Upper lobe of left lung (tissue), 6 donors: ENCODE measurements around the gene VPS8. TPM values are rescaled to one million over a fixed set of nuclear protein-coding genes. Genes with fewer than 3 reads are reported as not detected.
"Not testable (repeated sequence)": the region's sequence is repeated elsewhere in the genome, so short reads cannot be mapped to it uniquely, and the experiment has no call there.

Experiments
- ATAC-seq, 2 donors: fragments of 200-7000 bp; cut with Tn5 transposase; one replicate each; pipeline ENCODE4 v1.9.1; 2022; ENCODE audit warnings: mild to moderate bottlenecking in 2 of 2, moderate library complexity in 2 of 2; ENCODE audit not compliant: low FRiP score in 2 of 2
- DNase-seq, 2 donors: peaks; one replicate each; pipeline ENCODE4 v3.0.0-alpha.2; 2019 to 2020
- H3K27ac ChIP-seq, 4 donors: fragments of 200-600 bp; sonication (generic); one replicate each; pipeline ENCODE4 v1.5.1; 2016 to 2019
- H3K27me3 ChIP-seq, 4 donors: fragments of 200-600 bp; sonication (generic); one replicate each; pipeline ENCODE4 v1.5.1; 2017 to 2019
- H3K36me3 ChIP-seq, 4 donors: fragments of 200-600 bp; sonication (generic); one replicate each; pipeline ENCODE4 v1.5.1; 2016 to 2019
- H3K4me1 ChIP-seq, 4 donors: fragments of 200-600 bp; sonication (generic); one replicate each; pipeline ENCODE4 v1.5.1; 2018 to 2019
- H3K4me3 ChIP-seq, 4 donors: fragments of 200-600 bp; sonication (generic); one replicate each; pipeline ENCODE4 v1.5.1; 2017 to 2019; ENCODE audit warnings: mild to moderate bottlenecking in 2 of 4, moderate library complexity in 1 of 4
- H3K9me3 ChIP-seq, 4 donors: fragments of 200-600 bp; sonication (generic); one replicate each; pipeline ENCODE4 v1.5.1; 2018 to 2019
- EP300 ChIP-seq, 4 donors: sonication (generic); formaldehyde crosslinking; IDR thresholded peaks; one replicate each; pipeline ENCODE4 v1.5.1; 2017; ENCODE audit warnings: antibody characterized with exemption in 4 of 4, control low read depth in 2 of 4
- POLR2A ChIP-seq, 4 donors: fragments of 450-650 bp; IDR thresholded peaks; one replicate each; pipeline ENCODE4 v1.5.1; 2016 to 2017; ENCODE audit warnings: antibody characterized with exemption in 4 of 4, mild to moderate bottlenecking in 2 of 4
- POLR2AphosphoS5 ChIP-seq, 2 donors: sonication (generic); formaldehyde crosslinking; IDR thresholded peaks; one replicate each; pipeline ENCODE4 v1.5.1; 2017; ENCODE audit warnings: antibody characterized with exemption in 2 of 2
- WGBS, 2 donors: methylation state at CpG; one replicate each; pipeline ENCODE4 v1.1.5; 2017 to 2018; 5-methylcytosine and 5-hydroxymethylcytosine counted together
- total RNA-seq, 6 donors: library from RNA; depleted of rRNA in 4 of 6; stranded (reverse); fragments of >200 nt in 4 of 6; gene quantifications; one replicate each; pipeline versions ENCODE4 v1.1.0 to v1.2.1, GENCODE V29; 2016 to 2021
- TF ChIP-seq, protein P1 (sequence below), 6 experiments: fragments of 450-650 bp in 4 of 6; fragments of 200-600 bp in 2 of 6; sonication (generic) in 2 of 6; IDR thresholded peaks; one replicate each; pipeline ENCODE4 v1.5.1; 2016 to 2019; ENCODE audit warnings: antibody characterized with exemption in 6 of 6
- donor health status: DM: no; HTN: no; CAD: no; lungs with moderate emphysema.
- donor health status: DM: no; HTN: yes; CAD: no; lungs with severe emphysema.

The VPS8 gene
- total RNA-seq, 6 donors from 2014 or later: 50.9 to 147 (median 61.5) TPM

DNA sequence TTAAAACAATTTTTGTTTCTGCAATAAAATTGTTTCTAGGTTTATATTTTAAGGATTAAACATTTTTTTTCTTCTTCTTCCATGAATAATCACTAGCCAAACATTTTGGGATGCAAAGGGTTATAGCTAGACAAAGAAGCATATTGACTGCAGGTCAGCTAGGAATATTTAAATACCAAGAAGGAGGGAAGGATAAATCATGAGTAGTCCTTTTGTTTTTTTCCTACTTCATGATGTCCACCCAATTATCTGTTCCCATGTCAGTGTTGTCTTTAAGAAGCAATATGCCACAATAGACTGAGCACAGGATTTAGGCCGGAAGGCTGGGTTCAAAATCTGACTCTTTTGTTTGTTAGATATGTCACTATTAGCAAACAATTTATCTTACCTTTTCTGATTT lies 82.1 kb downstream of the VPS8 start:
- H3K27me3 ChIP-seq: no peaks in the 10 kb centered on the region
- no peaks in the 10 kb centered on the region for H3K9me3 ChIP-seq
- no peak for DNase-seq
- no peak overlapping the region for H3K4me3 ChIP-seq
- TF ChIP-seq POLR2AphosphoS5 (IDR thresholded peaks at IDR 0.05) (no peak), POLR2A (IDR thresholded peaks at IDR 0.05) (no peak), EP300 (IDR thresholded peaks at IDR 0.05) (no peak)
- TF ChIP-seq, protein P1, sequence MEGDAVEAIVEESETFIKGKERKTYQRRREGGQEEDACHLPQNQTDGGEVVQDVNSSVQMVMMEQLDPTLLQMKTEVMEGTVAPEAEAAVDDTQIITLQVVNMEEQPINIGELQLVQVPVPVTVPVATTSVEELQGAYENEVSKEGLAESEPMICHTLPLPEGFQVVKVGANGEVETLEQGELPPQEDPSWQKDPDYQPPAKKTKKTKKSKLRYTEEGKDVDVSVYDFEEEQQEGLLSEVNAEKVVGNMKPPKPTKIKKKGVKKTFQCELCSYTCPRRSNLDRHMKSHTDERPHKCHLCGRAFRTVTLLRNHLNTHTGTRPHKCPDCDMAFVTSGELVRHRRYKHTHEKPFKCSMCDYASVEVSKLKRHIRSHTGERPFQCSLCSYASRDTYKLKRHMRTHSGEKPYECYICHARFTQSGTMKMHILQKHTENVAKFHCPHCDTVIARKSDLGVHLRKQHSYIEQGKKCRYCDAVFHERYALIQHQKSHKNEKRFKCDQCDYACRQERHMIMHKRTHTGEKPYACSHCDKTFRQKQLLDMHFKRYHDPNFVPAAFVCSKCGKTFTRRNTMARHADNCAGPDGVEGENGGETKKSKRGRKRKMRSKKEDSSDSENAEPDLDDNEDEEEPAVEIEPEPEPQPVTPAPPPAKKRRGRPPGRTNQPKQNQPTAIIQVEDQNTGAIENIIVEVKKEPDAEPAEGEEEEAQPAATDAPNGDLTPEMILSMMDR (IDR thresholded peaks at IDR 0.05): no peak
- H3K4me1 ChIP-seq: no peaks in the 10 kb centered on the region
- no peak overlapping the region for H3K27ac ChIP-seq
- ATAC-seq: no peak
- peaks cover 0 to 4% (median 2%) of the 10 kb centered on the region in 4 donors for H3K36me3 ChIP-seq
- WGBS, 2 donors: 96 to 97% methylated on average over 1 of the region's 1 CpG

DNA sequence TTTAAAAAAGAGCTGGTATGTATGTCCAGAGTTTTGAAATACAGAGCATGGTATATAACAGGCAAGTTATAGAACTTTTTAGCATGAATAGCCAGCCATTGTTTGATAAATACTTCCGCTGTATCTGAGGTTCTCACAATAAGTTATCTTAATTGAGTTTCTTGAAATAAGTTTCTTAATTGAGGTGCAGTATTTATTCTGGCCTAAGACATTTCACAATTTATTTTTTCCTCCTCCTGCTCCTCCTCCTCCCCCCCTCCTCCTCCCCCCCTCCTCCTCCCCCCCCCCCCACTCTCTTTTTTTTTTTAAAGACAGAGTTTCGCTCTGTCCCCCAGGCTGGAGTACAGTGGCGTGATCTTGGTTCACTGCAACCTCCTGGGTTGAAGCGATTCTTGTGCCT lies 83.4 kb downstream of the VPS8 start:
- Histone ChIP-seq H3K27ac (no peak overlapping the region), H3K9me3 (no peaks in the 10 kb centered on the region), H3K36me3 (peaks cover 0 to 4% (median 0%) of the 10 kb centered on the region in 4 donors), H3K4me1 (no peaks in the 10 kb centered on the region), H3K27me3 (no peaks in the 10 kb centered on the region), H3K4me3 (no peak overlapping the region)
- no peak for ATAC-seq
- WGBS, 2 donors: 98 to 100% methylated on average over 2 to 3 of the region's 4 CpGs
- no peak for DNase-seq
- TF ChIP-seq POLR2A (IDR thresholded peaks at IDR 0.05) (no peak), POLR2AphosphoS5 (IDR thresholded peaks at IDR 0.05) (no peak), EP300 (IDR thresholded peaks at IDR 0.05) (no peak)
- TF ChIP-seq, protein P1 (IDR thresholded peaks at IDR 0.05): no peak

DNA sequence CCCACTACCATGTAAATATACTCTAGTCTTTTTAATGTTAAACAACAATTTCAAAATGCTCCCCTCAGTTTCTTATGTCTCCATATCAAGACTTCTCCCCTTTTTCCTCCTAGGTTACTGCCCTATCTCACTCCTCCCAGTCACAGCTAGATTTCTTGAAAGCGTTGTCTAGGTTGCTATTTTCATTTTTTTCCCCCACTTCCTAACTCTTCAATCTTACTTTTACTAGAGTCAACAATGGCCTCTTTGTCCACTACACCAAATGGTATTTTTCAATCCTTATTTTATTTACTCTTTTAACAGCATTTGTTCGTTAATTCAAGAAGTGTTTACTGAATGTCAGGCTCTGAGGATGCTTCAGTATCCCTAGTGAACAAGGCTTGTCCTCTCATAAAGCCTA lies 84.4 kb downstream of the VPS8 start:
- no peaks in the 10 kb centered on the region for H3K4me1 ChIP-seq
- H3K4me3 ChIP-seq: no peak overlapping the region
- no peaks in the 10 kb centered on the region for H3K27me3 ChIP-seq
- WGBS, 2 donors: 74 to 82% methylated on average over 2 of the region's 2 CpGs
- TF ChIP-seq POLR2AphosphoS5 (IDR thresholded peaks at IDR 0.05) (no peak), EP300 (IDR thresholded peaks at IDR 0.05) (no peak)
- TF ChIP-seq, protein P1 (IDR thresholded peaks at IDR 0.05): no peak
- no peaks in the 10 kb centered on the region for H3K9me3 ChIP-seq
- ATAC-seq (no peak), DNase-seq (no peak)
- H3K27ac ChIP-seq: no peak overlapping the region
- peaks cover 0 to 4% (median 0%) of the 10 kb centered on the region in 4 donors for H3K36me3 ChIP-seq

DNA sequence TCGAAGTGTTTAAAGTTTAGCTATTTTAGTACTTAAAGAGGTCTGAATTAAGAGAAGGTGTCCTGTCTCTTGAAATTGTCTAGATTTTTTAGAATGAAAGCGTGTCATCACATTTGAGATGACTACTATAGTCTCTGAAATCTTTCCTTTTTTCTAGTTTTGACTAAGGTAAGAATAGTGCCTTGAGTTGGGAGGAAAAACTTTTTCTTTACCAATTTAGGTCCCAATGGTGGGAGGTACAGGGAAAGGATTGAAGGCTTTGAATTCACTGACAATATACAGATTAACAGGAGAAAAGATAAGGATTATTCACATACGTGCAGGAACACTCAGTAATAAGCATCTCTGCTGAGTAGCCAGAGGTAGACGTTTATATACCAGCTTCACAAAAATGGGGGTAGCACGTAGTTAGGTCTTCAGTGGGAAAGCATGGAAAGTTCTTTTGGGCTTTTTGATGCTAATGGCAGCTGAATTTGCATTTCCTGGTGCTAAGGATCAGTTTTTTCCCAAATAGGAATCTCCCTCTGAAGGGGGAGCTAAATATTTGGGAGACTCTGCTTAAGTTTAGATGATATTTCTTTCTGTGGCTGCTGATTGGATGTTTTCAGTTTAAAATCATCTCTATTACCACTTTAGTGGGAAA lies 88.1 kb downstream of the VPS8 start:
- no peak overlapping the region for H3K4me3 ChIP-seq
- peaks cover 0 to 11% (median 5%) of the 10 kb centered on the region in 4 donors for H3K36me3 ChIP-seq
- no peaks in the 10 kb centered on the region for H3K9me3 ChIP-seq
- 94 to 96% methylated on average over 5 of the region's 5 CpGs for WGBS, 2 donors
- DNase-seq (no peak), ATAC-seq (no peak)
- no peaks in the 10 kb centered on the region for H3K27me3 ChIP-seq
- H3K27ac ChIP-seq: no peak overlapping the region
- TF ChIP-seq POLR2AphosphoS5 (IDR thresholded peaks at IDR 0.05) (no peak), EP300 (IDR thresholded peaks at IDR 0.05) (no peak), POLR2A (IDR thresholded peaks at IDR 0.05) (no peak)
- TF ChIP-seq, protein P1 (IDR thresholded peaks at IDR 0.05): no peak
- H3K4me1 ChIP-seq: no peaks in the 10 kb centered on the region

DNA sequence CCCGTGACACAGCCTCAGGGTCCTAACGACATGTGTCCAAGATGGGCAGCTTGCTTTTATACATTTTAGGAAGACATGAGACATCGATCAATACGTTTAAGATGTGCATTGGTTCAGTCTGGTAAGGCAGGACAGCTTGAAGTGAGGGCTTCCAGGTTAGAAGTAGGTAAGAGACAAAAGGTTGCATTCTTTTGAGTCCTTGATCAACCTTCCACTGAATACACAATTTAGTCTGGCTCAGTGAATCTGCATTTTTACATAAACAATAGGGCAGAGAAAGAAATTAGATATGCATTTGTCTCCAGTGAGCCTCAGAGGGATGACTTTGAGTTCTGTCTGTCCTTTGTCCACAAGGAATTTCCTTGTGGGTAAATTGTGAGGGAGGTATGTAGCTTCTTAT lies 95.1 kb downstream of the VPS8 start:
- WGBS, 2 donors: 95 to 96% methylated on average over 4 of the region's 4 CpGs
- H3K36me3 ChIP-seq: peaks cover 0 to 18% (median 11%) of the 10 kb centered on the region in 4 donors

More for the DNA sequence above, 95.1 kb downstream of the VPS8 start:
- not testable (repeated sequence) for H3K4me3 ChIP-seq, H3K4me1 ChIP-seq, H3K9me3 ChIP-seq, ATAC-seq, DNase-seq, H3K27me3 ChIP-seq, H3K27ac ChIP-seq
